Left cardiac atrium (tissue), 4 donors: Measurements from ENCODE around the gene MAPKAPK2. TPM values are rescaled to one million over a fixed set of nuclear protein-coding genes. Genes with fewer than 3 reads are reported as not detected.
"Not testable (repeated sequence)": the region's sequence is repeated elsewhere in the genome, so short reads cannot be mapped to it uniquely, and the experiment has no call there.

ENCODE experiments used
- ATAC-seq, 2 donors: fragments of 200-7000 bp; cut with Tn5 transposase; one replicate each; pipeline ENCODE4 v1.9.1; 2020; ENCODE audit warnings: mild to moderate bottlenecking in 2 of 2, moderate library complexity in 2 of 2
- DNase-seq: peaks from one replicate; pipeline ENCODE4 v3.0.0-alpha.2; 2020
- intact Hi-C, 2 donors: fragments of 100-400 bp; cut with DNase I; formaldehyde crosslinking; loops; one replicate each; pipeline versions ENCODE4 v1.14.1 to v1.15.1; 2022 to 2023
- total RNA-seq, 2 donors: library from RNA; stranded (reverse); fragmentation: NEBNext Ultra II Directional; extraction: Animal tissue kit (Norgen Biotek cat#: 25700); gene quantifications; one replicate each; pipeline ENCODE4 v1.2.1, GENCODE V29; 2021
- donor health status: DM: no; HTN: yes; CAD: no.
- donor health status: DM: no; HTN: yes; CAD: no; lungs with severe emphysema.
- donor health status: DM: yes; HTN: yes; CAD: no.
- donor health status: Dilated cardiomyopathy.

The MAPKAPK2 gene
- total RNA-seq, 2 donors from 2014 or later: 154 to 219 TPM

DNA sequence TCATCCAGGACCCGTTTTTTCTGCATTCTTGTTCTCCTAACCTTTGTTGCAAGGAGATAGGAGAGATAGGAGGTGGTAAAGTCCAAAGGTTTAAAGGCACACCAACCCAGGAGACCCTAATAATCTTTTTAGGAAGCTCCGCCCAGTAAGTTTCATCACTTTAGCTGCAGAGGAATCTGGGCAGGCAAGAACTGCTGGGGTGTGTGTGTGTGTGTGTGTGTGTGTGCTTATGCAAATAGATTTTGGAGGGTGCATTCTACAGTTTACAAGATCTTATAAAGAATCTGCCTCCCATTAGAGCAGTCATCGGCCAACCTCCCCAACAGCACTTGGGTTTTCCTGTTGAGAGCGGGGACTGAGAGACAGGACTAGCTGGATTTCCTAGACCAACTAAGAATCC is 91.5 kb downstream of the MAPKAPK2 start:
- no peak for ATAC-seq
- intact Hi-C loops: no loop called here
- DNase-seq: no peak

DNA sequence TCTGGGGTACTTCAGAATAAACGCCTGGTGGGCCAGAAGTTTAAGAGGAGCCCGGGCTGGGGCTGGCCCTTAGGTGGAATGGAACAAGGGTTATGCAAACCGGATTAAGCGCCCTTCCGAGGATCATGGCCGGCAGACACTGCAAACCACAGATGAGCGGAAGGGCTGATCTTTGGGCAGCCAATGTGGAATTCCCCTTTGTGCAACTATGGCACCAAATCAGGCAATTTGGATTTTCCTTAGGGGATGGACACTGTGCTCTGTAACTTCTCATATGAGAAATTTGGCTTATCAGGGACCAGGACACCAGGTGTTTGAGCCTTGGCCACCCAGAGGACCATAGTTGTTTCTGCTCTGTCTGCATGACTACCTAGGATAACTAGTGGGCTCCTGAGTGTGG is 93.3 kb downstream of the MAPKAPK2 start:
- DNase-seq (no peak), ATAC-seq (no peak)
- intact Hi-C loops: no loop called here

DNA sequence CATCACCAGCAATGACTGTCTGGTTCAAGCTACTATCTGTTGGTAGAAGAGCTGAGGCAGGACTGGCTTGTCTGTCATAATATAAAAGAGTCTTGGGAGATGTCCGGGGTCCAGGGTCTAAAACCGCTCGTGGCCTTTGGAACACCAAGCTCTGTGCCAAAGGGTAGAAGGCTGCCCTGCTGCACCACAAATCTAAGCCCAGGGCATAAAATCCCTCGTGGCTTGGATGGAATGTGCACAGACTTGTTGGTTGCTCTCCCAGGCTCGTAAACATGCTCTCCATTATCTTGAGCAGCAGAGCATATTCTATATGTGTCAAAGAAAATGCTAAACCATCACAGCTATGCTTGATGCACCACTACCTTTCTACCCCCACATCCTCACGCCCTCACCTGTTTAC is 94.2 kb downstream of the MAPKAPK2 start:
- ATAC-seq, DNase-seq, intact Hi-C loops: not testable (repeated sequence)

DNA sequence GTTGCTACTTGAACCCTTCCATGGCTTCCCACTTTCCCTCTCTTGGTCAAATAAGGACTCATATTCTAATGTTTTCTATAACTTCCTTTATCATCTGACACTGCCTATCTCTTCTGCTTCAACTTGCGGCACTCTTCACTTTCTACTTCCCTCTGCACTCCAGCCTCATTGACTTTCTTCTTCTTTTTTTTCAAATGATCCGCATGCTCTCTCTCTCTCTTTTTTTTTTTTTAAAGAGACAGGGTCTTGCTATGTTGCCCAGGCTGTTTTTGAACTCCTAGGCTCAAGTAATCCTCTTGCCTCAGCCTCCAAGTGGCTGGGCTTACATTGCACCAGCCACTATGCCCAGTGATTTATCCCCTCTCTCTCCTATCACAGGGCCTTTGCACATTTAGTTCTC is 94.9 kb downstream of the MAPKAPK2 start:
- DNase-seq: no peak
- intact Hi-C loops: no loop called here
- peak in 1 of 2 donors; percentile 43 for ATAC-seq

DNA sequence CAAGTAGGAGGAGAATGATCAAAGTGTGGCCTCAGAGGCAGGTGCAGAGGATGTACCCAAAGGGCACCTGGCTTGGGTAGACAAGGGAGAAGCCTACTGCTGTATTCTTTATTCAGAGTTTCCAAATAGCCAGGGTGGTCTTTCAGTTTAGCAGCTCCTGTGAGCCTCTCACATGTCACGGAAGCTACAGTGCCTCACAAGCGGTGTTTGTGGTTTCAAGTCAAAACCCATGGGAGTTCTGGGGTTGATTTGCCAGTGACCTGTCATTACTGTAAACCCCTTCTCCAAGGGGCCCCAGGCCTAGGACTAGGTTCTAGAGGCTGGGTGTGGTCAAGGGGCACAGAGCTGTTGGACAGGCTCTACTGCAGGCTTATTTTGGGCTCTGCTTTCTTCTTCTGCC is 97.7 kb downstream of the MAPKAPK2 start:
- DNase-seq (no peak), ATAC-seq (no peak)
- intact Hi-C loops: no loop called here

DNA sequence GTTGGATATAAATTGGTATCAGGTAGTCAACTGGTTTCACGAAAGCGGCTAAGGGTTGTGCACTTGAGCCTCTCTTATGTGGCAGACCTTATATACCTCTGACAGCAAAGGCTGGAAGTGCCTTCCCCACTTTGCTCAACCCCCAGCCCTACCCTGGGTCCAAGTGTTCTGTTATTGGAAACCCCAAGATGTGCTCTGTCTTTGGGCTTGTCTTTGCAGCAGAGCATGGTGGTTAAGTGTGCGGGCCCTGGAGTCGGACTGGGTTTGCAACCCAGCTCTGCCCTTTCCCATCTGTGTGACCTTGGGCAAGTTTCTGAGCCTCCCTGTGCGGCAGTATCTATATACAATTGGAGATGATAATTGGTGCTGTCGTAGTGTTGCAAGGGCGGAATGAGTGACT is 98.8 kb downstream of the MAPKAPK2 start:
- intact Hi-C loops: no loop called here
- ATAC-seq (no peak), DNase-seq (no peak)

Other genes with a start within 250 kb of the MAPKAPK2 start
- gene IKBKE, start 214.4 kb upstream of the MAPKAPK2 start, total RNA-seq: 1 to 10 TPM in 1 of 2 donors, under 1 TPM in 1; 0.94 to 1.7 TPM
- 10 to 100 TPM in 1 of 2 donors, 1 to 10 TPM in 1; 7.8 to 10.0 TPM for gene RASSF5, start 177.4 kb upstream of the MAPKAPK2 start, total RNA-seq
- gene EIF2D, start 72.4 kb upstream of the MAPKAPK2 start, total RNA-seq: 10 to 100 TPM; 22.9 to 27.8 TPM
- 10 to 100 TPM; 12.4 to 18.7 TPM for gene DYRK3, start 49.4 kb upstream of the MAPKAPK2 start, total RNA-seq
- not detected for gene IL19, start 85.9 kb downstream of the MAPKAPK2 start, total RNA-seq
- gene IL10, start 87.6 kb downstream of the MAPKAPK2 start, total RNA-seq: 1 to 10 TPM; 1.9 to 5.1 TPM
- not detected for gene IL20, start 180.7 kb downstream of the MAPKAPK2 start, total RNA-seq
- gene IL24, start 212.5 kb downstream of the MAPKAPK2 start, total RNA-seq: not detected
- 1 to 10 TPM; 3.2 to 4.5 TPM for gene FCMR, start 237.0 kb downstream of the MAPKAPK2 start, total RNA-seq